Measurements from ENCODE around the gene SPHK2.
"Not testable (repeated sequence)": the region's sequence is repeated elsewhere in the genome, so short reads cannot be mapped to it uniquely, and the experiment has no call there.

SPHK2 gene

DNA sequence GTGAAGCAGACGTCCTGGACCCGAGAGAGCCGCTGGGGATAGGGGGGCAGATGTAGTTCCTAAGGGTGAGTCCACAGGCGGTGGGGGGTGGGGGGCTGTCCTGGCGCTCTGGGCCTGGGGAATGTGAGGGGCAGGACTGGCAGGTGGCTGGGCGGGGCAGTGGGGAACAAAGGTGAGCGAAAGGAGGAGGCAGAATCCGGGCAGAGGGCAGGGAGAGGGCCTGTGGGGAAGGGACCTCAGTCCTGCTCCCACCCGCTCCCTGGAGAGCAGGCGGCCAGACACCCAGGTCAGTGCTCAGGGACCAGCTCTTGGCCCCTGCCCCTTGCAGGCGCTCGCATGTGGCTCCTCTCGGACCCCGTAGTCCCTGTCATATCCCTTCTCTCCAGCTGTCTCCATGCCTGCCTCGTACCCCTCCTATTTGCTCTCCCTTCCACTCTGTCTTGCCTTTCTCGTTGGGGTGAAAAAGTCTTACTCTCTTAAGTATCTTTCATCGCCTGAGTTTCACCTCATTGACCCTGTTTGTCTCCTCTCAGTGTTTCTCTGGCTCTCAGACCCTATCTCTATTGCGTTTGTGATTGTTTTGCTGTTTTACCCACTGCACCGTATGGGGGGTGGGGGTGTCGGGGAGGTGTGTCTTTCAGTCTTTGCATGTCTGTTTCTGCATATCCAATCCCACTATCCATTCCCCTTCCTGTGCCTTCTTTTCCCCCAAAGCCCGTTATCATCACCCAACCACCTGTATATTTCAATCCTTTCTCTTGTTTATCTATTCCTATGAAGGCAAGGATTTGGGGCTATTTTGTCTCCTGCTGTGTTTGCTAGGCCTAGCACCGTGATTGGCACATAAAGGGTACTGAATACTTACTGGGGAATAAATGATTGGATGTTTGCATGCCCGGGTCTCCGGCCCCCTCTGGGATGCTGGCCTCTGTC is 5.8 kb downstream of the SPHK2 start:
- no peak for DNase-seq

GRCh38 chr19:48625891-48626327 is 6.6 kb downstream of the SPHK2 start:
- DNase-seq, result no peak

DNA sequence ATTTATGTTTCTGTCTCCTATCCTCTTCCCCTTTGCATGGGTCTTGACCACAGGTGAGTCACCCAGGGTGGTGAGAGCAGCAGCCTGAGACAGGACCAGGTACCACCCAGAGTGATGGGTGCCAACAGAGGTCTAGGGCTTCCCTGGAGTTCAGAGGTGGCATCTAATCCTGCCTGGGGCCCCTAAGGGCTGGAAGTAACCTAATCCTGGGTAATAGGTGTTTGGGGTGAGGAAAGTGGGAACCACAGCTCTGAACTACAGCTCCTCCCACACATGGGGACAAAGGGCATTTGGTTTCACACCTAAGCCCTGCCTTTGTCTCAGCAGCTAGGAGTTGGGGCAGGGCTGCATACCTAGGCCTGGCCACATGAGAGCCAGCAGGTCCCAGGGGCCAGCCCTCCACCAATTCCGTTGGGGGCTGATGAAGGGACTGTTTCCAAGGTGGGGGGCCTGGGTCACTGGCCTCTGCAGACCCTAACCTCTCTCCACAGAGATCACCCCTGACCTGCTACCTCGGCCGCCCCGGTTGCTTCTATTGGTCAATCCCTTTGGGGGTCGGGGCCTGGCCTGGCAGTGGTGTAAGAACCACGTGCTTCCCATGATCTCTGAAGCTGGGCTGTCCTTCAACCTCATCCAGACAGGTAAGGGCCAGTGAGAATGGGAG is 8.0 kb downstream of the SPHK2 start:
- DNase-seq, result peak; percentile 42

GRCh38 chr19:48627865-48628314 is 8.6 kb downstream of the SPHK2 start:
- no peak for DNase-seq

DNA sequence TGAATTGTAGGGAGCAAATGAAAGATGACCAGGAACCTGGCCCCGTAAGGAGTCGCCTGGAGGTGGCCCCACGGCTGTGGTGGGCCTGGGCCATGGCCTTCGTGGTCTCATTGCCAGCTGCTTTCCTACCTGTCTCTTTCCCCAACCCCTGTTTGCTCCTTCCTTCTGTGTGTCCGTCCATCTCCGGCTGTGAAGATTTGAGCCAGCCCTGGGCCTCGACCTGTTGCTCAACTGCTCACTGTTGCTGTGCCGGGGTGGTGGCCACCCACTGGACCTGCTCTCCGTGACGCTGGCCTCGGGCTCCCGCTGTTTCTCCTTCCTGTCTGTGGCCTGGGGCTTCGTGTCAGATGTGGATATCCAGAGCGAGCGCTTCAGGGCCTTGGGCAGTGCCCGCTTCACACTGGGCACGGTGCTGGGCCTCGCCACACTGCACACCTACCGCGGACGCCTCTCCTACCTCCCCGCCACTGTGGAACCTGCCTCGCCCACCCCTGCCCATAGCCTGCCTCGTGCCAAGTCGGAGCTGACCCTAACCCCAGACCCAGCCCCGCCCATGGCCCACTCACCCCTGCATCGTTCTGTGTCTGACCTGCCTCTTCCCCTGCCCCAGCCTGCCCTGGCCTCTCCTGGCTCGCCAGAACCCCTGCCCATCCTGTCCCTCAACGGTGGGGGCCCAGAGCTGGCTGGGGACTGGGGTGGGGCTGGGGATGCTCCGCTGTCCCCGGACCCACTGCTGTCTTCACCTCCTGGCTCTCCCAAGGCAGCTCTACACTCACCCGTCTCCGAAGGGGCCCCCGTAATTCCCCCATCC is 9.4 kb downstream of the SPHK2 start:
- no peak for DNase-seq

DNA sequence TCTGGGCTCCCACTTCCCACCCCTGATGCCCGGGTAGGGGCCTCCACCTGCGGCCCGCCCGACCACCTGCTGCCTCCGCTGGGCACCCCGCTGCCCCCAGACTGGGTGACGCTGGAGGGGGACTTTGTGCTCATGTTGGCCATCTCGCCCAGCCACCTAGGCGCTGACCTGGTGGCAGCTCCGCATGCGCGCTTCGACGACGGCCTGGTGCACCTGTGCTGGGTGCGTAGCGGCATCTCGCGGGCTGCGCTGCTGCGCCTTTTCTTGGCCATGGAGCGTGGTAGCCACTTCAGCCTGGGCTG is 9.9 kb downstream of the SPHK2 start:
- DNase-seq, result no peak

DNA sequence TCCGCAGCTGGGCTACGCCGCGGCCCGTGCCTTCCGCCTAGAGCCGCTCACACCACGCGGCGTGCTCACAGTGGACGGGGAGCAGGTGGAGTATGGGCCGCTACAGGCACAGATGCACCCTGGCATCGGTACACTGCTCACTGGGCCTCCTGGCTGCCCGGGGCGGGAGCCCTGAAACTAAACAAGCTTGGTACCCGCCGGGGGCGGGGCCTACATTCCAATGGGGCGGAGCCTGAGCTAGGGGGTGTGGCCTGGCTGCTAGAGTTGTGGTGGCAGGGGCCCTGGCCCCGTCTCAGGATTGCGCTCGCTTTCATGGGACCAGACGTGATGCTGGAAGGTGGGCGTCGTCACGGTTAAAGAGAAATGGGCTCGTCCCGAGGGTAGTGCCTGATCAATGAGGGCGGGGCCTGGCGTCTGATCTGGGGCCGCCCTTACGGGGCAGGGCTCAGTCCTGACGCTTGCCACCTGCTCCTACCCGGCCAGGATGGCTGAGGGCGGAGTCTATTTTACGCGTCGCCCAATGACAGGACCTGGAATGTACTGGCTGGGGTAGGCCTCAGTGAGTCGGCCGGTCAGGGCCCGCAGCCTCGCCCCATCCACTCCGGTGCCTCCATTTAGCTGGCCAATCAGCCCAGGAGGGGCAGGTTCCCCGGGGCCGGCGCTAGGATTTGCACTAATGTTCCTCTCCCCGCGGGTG is 10.4 kb downstream of the SPHK2 start:
- DNase-seq, result no peak

DNA sequence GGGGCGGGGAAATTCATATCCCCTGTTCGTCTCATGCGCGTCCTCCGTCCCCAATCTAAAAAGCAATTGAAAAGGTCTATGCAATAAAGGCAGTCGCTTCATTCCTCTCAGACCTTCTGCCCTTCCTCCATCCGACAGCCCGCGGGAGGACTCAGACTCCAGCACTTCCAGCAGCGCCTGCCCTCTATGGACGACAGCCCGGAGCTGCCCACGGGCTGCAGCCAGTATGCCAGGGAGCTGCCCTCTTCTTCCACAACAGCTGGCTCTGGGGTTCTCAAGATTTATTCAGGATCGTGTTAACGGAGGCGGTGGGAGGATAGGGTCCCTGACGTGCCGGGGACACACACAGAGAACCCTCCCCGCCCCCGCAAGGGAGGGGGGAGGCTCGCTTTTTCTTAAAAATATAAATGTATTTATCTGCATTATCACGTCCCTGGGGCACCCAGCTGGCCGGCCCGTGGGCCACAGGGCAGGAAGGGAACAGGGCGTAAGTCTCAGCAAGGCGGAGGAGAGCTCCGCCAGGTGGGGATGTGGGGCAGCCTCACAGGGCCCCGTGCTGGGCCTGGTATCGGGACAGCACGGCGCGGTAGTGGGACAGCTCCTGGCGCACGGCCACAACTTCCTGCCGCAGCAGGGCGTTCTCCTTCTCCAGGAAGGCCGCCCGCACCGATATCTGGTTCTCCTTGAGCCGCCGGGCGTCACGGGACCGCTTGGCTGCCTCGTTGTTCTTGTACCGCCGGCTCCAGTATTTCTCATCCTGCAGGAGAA is 11.2 kb downstream of the SPHK2 start:
- no peak for DNase-seq

GRCh38 chr19:48631225-48631624 is 11.9 kb downstream of the SPHK2 start:
- no peak for DNase-seq

DNA sequence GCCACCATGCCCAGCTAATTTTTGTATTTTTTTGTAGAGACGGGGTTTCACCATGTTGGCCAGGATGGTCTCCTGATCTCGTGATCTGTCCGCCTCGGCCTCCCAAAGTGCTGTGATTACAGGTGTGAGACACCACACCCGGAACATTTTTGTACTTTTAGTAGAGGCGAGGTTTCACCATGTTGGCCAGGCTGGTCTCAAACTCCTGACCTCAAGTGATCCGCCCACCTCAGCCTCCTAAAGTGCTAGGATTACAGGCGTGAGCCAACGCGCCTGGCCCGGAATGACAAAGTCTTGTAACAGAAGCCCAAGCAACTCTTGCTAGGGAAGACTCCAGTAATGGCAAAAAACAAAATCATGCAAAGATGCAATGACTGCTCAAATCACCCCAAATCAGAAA is 13.0 kb downstream of the SPHK2 start:
- not testable (repeated sequence) for DNase-seq

DNA sequence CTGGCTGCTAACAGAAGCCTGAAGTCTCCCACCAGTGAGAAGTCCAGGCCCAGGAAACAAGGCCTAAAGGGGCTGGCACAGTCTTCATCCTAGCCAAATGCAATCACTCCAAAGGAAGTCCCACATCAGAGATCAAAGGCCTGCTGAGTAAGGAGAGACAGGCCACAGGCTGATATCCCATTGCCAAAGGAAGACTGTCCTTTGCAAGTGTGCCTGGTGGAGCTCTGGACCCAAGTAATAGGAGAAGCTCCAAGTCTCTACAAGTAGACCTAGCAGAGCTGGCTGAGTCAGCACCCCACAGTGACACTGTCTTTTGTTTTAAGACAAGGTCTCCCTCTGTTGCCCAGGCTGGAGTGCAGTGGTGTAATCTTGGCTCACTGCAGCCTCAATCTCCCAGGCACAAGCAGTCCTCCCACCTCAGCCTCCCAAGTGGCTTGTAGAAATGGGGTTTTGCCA is 13.4 kb downstream of the SPHK2 start:
- DNase-seq, result no peak

GRCh38 chr19:48633148-48634035 is 14.1 kb downstream of the SPHK2 start:
- DNase-seq, result no peak

GRCh38 chr19:48634036-48634342 is 14.7 kb downstream of the SPHK2 start:
- no peak for DNase-seq

DNA sequence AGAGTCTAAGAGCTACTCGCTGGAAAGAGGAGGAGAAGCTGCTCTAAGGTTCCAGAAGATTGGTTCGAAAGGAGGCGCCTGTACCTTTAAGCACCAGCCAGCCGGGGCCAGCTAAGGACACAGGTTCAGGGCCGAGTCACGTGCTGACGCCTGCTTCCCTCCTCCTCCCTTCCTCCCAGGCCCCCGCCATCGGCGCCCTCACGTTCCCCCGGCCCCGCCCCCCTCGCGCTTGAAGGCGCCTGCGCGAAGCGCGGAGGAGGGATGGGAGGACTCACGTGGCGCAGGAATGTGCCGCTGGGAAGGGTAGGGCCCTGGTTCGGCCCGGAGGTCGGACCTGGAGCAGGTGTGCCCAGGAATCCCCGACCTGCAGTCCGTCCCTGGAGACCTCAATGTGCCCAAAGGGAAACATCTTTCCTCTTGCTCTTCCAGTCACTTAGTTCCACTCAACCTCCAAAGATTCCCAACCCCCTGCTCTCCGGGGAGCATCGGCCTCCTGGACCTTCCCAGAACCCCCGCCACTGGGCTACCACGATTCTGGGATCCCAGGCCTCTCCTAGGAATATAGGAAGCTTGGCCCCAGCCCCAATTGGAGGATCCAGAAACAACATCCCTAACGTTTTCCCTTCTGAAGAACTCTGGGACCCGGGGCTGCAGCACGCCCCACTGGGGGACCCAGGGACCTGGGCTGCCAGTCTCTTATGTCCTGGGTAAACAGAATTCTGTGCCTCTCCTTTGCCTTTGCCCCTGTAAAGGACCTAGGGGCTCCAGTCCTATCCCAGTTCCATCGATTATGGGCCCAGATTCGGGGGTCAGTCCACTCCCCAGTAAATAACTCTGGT is 15.3 kb downstream of the SPHK2 start:
- DNase-seq, result peak; percentile 95

DNA sequence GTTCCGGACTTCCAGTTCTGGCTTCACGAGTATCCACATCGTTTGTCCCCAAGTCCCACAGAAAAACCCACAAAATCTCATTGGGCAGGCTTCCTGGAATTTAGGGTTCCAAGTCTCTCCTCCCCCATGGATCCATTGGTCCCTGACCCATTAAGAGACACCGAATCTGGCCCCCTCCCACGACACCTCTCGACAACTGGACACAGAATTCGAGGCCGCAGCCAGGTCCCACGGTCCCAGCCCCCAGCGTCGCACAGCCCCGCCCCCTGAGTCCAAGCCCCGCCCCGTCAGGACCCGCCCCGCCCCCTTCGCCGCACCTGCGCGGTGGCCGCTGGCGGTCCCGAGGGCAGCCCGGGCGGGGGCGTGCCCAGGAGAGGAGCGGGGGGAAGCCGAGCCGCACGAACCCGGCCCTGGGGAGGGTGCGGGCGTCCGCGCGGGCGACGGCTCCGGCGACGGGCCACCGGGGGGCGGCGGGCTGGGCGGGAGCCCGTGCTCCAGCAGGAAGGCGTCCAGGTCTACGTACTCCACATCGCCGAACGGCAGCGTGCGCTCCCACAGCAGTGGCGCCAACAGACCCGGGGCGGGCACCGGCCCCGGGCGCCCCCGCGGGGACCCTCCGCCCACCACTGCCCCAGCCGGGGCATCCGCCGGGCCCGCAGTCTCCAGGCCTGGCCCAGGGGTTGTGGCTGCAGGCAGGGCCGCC is 16.1 kb downstream of the SPHK2 start:
- DNase-seq, result peak; percentile 80

DNA sequence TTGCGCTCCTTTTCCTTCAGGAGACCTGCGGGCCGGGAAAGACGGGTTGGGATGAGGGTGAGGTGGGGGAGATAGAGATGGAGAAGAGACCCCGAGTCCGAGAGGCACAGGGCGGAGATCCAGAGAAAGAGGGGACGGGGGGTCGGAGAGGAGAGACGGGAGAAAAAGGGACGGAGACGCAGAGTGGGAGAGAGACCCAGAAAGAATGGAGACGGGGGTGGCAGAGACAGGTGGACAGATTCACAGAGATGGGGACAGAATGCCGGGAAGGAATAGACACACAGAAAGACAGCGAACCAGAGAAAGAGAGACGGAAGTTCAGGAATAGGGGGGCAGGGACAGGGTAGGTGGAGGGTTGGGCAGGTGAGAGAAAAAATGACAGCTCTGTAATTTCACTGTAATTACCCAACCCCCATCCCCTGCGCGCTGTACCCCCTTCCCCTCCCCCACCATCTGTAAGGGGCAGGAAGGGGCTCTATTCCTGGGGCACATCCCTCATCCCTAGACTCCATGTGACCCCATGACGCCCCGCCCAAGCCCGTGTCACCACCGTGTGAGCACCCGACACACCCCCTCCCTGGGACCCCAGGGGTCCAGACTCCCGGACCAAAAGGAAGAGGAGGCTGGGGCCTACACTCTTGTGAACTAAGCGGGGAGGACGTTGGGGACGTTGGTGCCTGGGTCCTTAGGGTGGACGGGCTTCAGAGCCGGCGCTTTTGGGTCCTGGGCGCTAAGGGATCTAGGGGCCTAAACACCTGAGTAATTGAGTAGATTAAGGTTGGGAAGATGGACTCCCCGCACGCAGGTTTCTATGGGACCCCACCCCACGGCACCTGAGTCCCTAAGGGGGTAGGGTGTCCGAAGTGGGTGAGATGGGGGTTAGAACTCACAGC is 16.9 kb downstream of the SPHK2 start:
- no peak for DNase-seq

DNA sequence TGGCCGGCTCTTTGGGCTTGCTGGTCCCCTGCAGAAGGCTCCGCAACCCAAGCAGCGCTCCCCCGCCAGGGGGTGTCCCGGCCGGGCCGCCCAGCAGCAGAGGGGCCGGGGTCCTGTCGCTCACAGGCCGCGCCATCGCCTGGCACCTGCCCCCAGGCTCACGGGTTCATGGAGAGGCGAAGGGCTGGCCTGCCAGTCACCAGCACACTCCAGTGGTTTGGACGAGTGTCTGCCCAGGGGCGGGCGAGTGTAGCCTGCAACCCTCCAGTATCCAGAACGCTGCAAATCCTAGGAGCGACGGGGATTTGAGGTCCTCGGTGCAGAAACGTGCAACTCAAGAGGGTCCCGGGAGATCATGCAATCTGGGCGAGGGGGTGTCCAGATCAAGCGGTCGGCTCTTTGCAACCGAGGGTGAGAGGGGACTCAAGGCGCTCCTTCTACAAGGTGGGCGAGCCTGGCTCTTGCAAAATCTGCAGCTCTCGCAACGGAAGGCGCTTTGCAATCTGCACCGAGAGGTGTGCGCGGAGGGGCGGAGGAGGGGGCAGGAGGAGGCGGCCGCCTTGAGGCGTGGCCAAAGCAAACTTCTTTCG is 17.6 kb downstream of the SPHK2 start, which contains the start of gene DBP:
Gene DBP (minus strand): TSS at position 521 of the 590 bp plus-strand sequence. CDS start 385 bp downstream, at position 136.
- DNase-seq, result no peak

DNA sequence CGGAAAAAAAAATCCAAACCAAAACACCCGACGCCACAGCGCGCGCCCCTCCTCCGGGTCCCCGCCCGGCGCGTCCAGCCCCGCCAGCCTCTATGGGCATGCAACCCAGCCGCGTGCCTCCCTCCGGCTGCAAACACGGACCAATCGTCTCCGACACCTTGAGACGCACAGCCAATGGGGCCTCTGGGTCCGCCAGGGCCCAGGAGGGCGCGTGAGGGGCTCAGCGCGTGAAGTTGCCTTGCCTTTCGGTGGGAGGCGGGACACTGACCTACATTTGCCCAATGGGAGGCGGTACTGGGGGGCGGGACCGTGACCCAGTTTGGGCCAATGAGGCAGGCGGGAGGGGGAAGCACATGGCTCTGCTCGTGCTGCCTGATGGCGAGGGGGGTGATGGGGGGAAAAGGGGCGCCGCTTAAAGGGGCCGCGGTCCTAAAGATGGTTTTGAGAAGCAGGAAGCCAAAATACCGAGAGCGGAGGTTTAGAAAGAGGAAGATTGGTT is 18.2 kb downstream of the SPHK2 start:
- peak; percentile 98 for DNase-seq

All from activated CD4-positive, alpha-beta T cell treated with anti-CD3 and anti-CD28 coated beads, Interleukin-10, Interleukin-2, amounts not matched to agents 100 ng/mL and 50 ng/mL, durations not matched to agents 16 hours and 8 hours (primary cell).